Bronchial epithelial cell (primary cell): ENCODE data around the gene CBX7. TPM values are rescaled to one million over a fixed set of nuclear protein-coding genes. Genes with fewer than 3 reads are reported as not detected.

Source experiments
- DNase-seq: peaks from one replicate; pipeline ENCODE4 v3.0.0-alpha.2; 2010; ENCODE audit warnings: low read depth
- FAIRE-seq: peaks from 2 replicates; lab custom pipeline; 2011; peaks lifted over from hg19 to GRCh38; lab: Jason Lieb, UNC
- H3K27me3 ChIP-seq: 2 replicates; pipeline ENCODE4 v1.5.1; 2011; ENCODE audit warnings: low read length; ENCODE audit not compliant: control insufficient read depth, insufficient read depth
- H3K36me3 ChIP-seq: 2 replicates; pipeline ENCODE4 v1.5.1; 2011; ENCODE audit warnings: low read length; ENCODE audit not compliant: control insufficient read depth, insufficient read depth
- H3K4me3 ChIP-seq: 2 replicates; pipeline ENCODE4 v1.5.1; 2011; ENCODE audit warnings: mild to moderate bottlenecking, low read depth, low read length, control low read depth
- CTCF ChIP-seq: IDR thresholded peaks from 2 replicates; pipeline ENCODE4 v1.5.1; 2011; ENCODE audit warnings: mild to moderate bottlenecking, moderate library complexity, low read length, control low read depth, inconsistent platforms; ENCODE audit not compliant: insufficient read depth, severe bottlenecking
- total RNA-seq: library from RNA; depleted of rRNA; stranded (reverse); fragments of >200 nt; gene quantifications from 2 replicates; pipeline ENCODE4 v1.2.1, GENCODE V29; 2014

CBX7 gene
- total RNA-seq, 1 donor from 2014 or later: 2.1 TPM

GRCh38 chr22:39136317-39136716 lies 16.2 kb downstream of the CBX7 start:
- no peak for TF ChIP-seq CTCF
- H3K4me3 ChIP-seq: no peak overlapping the region
- no peak for DNase-seq
- FAIRE-seq: no peak
- peaks cover 3% of the 10 kb centered on the region for H3K27me3 ChIP-seq
- H3K36me3 ChIP-seq: no peaks in the 10 kb centered on the region

- DNase-seq (no peak), FAIRE-seq (no peak)
- Histone ChIP-seq H3K27me3 (peaks cover 3% of the 10 kb centered on the region), H3K36me3 (no peaks in the 10 kb centered on the region), H3K4me3 (no peak overlapping the region)
- TF ChIP-seq CTCF: peak; percentile 55
Measured at GRCh38 chr22:39135092-39135896, 17.2 kb downstream of the CBX7 start.

- Histone ChIP-seq H3K27me3 (peaks cover 3% of the 10 kb centered on the region), H3K36me3 (no peaks in the 10 kb centered on the region), H3K4me3 (no peak overlapping the region)
- no peak for DNase-seq
- no peak for TF ChIP-seq CTCF
- FAIRE-seq: no peak
Measured at GRCh38 chr22:39134366-39135091, 18.0 kb downstream of the CBX7 start.

GRCh38 chr22:39133871-39134270 lies 18.6 kb downstream of the CBX7 start:
- no peaks in the 10 kb centered on the region for H3K36me3 ChIP-seq
- no peak for DNase-seq
- TF ChIP-seq CTCF: no peak
- H3K27me3 ChIP-seq: peaks cover 3% of the 10 kb centered on the region
- no peak for FAIRE-seq
- no peak overlapping the region for H3K4me3 ChIP-seq

GRCh38 chr22:39132871-39133524 lies 19.5 kb downstream of the CBX7 start:
- FAIRE-seq: no peak
- no peaks in the 10 kb centered on the region for H3K36me3 ChIP-seq
- H3K4me3 ChIP-seq: no peak overlapping the region

More at GRCh38 chr22:39132871-39133524, 19.5 kb downstream of the CBX7 start:
- H3K27me3 ChIP-seq: peaks cover 3% of the 10 kb centered on the region
- no peak for TF ChIP-seq CTCF
- DNase-seq: no peak
